Measurements from ENCODE around the gene SYCN.

The SYCN gene

DNA sequence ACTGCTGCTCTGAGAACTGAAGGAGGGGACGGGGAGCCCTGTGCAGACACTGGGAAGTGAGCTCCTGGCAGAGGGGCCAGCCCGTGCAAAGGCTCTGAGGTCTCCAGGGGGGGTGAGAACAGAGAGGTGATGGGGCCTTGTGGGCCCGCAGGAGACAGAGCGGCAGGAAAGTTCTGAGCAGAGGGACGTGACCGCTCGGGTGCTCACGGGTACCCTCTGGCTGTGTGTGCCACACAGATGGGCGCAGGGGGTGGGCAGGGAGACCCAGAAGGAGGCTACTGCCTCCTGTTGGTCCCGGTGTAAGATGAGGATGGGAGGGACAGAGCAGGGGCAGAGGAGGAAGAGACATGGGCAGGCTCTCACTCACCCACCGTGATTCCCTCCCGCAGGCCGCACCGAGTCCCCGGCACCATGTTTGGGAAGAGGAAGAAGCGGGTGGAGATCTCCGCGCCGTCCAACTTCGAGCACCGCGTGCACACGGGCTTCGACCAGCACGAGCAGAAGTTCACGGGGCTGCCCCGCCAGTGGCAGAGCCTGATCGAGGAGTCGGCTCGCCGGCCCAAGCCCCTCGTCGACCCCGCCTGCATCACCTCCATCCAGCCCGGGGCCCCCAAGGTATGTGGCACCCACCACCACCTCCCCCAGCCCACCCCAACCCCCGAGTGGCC, 34.8 kb downstream of the SYCN start:
- no peak for DNase-seq

DNA sequence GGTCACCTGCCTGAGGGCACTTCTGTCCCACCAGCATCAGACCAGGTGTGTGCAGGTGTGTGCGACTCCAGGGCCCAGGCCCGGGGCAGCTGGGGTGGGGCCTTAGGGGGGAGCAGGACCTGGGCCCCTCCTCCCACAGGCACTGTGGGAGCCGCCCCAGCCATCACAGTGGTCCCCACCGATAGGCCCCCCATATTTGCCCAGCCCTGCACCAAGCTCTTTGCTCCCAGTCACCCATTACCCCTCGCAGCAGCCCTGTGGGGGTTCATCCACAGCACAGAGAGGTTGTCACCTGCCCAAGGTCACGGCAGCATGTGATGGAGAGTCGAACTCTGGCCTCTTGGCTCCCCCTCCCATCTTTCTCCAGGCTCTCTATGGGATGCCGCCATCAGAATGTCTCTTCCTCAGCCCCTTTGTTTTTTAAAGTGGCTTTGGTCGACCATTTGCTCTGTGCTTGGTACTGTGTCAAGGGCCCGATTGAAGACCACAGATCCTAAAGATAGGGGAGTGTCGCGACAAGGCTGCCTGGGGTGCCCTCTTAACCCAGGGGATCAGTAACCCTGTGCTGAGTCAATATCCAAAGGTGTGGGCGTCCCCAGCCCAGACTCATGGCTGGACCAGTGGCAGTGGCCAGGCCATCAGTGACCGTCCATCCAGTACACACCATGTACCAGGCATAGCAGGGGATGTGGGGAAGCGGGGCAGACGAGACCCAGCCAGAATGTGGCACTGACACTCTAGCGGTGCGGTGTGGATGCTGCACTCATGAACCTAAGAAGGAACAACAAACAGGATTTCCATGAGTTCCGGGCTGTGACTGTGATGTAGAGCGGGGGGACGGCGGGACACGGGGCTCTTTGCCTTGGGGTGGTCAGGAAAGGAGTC, 35.6 kb downstream of the SYCN start:
- DNase-seq, result no peak

DNA sequence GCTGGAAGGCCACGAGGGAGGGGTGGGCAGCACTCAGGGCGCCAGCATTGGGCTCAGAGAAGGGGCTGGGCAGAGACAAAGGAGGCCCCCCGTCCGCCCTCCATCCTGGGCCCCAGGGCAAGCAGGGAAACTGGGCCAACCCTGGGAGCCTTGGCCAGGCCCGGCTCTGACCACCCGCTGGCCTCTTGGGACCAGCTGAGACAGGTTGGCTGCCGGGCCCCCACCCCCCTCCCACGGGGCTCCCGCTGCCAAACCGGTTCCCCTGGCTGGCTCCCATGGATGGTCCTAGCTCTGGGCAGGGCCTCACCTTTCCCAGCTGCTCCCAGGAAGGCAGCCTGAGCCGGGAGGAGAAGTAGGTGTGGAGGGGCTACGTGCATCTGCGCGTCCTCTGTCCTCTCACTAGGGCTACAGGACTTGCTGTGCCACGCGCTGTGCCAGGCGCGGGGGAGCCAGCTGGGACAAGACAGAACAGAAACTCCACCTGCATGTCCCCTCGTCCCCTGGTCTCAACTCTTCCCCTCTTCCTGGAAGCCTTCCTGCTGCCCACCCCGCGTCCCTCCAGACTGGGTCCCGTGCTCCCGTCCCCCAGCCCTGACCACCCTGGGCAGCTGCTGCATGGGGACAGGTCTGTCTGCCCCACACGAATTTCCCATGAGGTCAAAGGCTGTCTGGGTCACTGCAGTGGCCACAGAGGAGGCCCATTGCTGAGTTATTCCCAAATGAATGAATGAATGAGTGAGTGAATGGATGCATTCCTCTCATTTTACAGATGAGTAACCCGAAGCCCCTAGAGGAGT, 36.4 kb downstream of the SYCN start:
- no peak for DNase-seq

DNA sequence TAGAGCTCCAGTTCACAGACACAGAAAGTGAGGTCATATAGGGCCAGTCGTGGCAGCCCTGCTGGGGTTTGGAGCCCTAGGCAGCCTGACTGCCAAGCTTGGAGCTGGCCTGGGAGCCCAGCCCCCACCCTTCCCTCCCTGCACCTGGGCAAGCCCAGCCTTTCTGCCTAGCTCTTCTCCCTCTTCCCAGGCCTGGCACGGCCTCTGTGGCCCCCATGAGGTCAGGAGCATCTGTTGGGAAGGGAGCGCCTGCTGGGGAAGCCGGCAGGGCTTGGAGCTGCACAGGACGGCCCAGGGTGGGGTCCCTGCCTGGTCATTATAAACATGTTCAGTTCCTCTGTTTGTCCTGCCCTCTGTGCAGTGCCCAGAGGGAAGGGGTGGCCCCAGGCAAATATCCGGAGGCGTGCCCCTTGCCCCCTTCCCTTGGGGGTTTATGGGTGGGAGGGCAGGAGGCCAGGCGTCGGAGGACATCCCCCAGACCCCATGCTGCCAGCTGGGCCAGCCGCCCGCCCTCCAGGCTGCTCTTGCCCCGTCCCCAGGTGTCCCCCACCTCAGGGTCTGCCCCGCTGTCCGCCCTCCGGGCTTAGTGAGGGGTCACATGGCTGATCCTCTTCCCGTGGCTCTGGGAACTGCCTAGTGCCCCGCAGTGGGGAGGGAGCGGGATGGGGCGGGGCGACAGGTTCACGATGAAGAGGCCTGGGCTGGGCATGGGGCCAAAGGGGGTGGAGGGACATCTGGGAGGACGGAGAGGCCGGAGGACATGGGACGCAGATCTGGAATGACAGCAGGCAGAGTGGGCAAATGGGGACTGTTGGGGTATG, 37.3 kb downstream of the SYCN start:
- no peak for DNase-seq

DNA sequence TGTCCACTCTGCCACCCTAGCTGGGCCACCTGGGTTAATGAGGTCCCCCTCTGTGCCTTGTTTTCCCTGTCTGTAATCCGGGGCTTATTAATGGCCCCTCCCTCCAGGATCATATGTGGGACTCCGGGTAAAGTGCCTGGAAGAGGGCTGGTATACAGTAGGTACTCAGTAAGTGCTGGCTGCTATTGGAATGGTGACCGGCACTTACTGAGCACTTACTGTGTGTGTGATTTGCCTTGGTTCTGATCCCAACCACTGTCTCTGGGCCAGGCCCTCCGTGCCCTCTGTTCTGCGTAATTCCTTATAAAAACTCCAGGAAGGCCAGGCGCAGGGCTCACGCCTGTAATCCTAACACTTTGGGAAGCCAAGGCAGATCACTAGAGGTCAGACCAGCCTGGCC, 38.2 kb downstream of the SYCN start:
- no peak for DNase-seq

DNA sequence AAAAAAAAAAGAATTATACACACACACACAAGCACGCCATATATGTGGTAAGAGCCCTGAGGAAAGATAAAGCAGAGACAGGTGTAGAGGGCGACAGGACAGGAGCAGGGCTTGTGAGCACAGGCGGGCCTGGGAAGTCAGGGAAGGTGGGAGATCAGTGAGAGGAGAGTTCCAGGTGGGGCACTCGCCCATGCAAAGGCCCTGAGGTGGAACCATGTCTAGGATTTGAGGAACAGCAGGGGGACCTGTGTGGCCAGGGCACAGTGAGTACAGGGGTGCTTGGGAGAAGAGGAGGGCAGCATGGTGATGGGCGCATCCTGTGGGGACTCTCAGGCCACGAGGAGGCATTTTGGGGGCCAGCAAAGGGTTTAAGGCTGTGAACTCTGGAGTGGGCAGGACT, 39.8 kb downstream of the SYCN start:
- DNase-seq, result no peak

DNA sequence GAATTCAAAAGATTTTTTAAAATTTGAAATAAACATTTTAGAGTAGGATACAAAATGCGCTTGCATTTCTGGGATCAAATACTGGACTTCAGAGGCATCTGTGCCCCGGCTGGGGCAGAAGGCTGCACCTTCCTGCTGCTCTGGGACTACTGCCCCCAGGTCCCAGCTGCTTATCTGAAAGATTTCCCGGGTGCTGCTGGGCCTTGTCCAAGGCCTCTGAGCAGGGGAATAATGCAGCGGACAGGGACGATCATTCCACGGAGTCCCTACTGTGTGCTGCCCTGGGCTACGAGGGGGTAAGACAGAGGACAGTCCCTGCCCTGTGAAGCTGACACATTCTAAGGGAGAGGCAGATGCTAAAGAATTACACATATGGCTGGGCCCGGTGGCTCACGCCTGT, 40.4 kb downstream of the SYCN start:
- no peak for DNase-seq

DNA sequence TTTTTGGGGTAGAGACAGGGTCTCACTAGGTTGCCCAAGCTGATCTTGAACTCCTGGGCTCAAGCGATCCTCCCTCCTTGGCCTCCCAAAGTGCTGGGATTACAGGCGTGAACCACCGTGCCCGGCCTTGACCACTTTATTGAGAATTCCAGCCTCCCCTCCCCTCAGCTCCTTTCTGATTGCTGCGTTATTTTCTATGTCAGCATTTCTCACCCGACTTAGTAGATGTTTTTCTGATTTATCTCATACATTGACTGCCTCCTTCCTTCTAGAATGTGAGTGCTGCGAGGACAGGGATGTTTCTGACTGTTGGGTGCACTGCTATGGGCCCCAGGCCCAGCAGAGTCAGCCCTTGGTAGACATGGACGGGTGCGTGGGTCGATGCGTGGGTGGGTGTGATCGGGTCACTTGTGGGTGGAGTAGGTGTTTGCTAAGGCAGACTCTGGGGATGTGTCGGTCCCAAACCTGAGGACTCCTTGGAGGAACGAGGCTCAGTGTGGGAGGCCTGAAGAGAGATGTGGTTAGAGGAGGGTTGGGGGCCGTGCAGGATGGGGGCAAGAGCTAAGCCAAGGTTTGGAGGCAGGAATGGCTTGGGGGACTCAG, 41.5 kb downstream of the SYCN start:
- DNase-seq, result no peak

DNA sequence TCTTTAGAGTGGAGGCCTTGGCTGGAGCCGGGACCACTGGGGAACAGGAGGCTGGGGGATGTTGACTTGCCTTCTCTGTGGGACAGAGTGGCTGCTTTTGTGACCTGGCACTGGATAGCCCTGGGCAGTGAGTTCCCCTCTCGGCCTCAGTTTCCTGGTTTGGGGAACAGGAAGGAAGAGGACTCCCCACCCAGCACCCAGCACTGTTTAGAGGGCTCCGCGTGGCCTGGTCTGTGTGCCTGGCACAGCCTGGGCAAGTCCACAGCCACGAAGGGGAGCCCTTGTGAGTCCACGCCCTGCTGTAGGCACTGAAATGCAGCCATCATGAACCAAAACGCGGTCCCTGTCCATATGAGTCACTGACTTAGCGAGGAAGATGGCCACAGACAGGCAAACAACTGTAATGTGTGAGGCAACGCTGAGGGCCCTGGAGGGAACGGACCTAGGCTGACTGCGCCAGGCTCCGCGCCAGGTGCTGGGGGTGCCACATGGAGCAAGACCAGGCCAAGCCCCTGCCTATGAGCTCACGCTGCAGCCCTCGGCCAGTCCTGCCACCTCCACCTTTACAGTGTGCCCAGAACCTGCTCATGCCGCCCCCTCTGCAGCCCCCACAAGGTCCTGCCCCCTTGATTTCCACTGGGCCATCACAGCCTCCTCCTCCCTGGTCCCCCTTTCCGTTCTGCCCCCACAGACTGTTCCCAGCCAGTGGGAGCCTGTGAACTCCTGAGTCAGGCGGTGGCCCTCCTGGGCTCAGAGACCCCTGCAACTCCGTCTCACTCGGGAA, 43.0 kb downstream of the SYCN start:
- DNase-seq, result no peak

DNA sequence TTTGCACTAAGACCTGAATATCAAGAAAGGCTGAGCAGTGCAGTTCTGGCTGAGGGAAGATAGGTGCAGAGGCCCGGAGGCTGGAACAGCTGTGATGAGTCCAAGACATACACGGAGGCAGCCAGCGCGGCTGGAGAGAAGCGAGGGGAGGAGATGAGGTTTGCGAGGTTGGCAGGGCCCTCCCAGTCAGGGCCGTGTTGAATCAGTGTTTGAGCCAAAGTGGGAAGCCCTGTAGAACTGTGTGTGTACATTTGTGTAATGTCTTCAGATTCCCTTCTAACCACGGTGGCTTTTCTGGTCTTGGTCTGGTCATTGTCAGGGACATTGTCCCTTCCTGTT, 43.6 kb downstream of the SYCN start:
- no peak for DNase-seq

DNA sequence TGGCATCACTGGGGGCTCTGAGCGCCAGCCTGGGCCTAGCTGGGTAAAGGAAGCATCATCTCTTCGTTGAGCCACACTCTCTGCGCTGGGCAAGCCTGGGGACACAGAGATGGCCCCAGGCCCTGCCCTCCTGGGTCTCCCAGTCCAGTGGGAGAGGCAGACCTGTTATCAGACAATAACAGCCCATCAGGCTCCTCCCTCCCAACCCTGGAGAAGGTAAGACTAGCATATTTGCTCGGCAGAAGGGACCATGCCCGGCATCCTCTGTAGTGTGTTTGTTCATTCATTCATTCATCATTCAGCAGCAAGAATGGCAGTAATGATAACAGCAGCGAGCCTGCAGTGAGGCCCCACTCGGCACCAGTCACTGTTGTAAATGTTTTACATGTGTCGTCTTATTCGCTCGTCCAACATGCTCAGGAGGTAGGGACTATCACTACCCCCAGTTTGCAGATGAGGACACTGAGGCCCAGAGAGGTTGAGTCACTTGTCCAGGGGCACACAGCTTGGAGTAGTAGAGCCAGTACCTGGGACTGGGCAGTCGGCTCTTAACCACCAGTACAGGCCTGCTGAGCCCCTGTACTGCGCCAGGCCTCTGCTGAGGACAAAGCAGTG, 45.3 kb downstream of the SYCN start:
- DNase-seq, result no peak

DNA sequence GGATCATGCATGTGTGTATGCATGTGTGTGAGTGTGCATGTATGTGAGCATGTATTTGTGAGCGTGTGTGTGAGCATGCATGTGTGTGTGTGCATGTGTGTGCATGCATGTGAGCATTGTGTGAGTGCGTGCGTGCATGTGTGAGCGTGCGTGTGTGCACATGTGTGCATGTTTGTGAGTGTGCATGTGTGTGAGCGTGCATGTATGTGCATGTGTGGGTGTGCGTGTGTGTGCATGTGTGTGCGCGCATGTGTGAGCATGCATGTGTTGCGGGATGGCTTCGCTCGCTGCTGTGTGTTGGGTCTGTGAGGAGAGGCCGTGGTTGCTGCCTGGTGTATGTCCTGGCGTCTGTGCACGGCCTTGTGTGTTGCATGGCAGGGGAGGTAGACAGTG, 46.1 kb downstream of the SYCN start:
- DNase-seq, result no peak

DNA sequence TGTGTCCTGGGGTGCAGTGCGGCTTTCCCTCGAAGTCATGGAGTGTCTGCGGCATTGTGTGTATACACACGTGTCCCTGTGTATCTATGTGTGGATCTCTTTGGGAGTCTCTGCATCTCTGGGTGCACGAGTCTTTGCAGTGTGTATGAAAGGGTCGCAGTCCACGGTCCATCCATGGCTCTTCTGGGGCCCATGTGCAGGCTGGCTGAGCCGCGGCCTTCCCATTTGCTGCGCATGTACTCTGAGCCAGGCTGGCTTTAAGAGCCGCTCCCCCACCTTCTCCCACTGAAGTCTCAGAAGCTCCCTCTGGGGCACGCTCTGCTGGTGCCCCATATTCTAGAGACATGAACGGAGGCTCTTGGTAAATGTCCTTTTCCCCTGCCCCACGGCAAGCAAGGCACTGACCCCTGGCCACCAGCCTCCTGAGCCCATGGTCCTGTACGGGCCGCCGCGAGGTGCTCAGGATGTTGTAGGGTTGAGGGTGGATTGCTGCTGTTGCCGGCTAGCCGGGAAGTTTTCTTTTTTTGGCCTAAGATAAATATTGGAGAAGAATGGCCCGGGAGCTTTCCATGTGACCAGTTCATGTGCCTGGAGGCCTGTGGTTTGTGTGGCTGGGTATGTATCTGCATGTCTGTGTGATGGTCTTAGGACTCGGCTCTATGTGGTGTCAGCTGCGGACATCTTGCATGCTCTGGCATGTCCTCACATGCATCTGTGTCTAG, 46.6 kb downstream of the SYCN start:
- no peak for DNase-seq

DNA sequence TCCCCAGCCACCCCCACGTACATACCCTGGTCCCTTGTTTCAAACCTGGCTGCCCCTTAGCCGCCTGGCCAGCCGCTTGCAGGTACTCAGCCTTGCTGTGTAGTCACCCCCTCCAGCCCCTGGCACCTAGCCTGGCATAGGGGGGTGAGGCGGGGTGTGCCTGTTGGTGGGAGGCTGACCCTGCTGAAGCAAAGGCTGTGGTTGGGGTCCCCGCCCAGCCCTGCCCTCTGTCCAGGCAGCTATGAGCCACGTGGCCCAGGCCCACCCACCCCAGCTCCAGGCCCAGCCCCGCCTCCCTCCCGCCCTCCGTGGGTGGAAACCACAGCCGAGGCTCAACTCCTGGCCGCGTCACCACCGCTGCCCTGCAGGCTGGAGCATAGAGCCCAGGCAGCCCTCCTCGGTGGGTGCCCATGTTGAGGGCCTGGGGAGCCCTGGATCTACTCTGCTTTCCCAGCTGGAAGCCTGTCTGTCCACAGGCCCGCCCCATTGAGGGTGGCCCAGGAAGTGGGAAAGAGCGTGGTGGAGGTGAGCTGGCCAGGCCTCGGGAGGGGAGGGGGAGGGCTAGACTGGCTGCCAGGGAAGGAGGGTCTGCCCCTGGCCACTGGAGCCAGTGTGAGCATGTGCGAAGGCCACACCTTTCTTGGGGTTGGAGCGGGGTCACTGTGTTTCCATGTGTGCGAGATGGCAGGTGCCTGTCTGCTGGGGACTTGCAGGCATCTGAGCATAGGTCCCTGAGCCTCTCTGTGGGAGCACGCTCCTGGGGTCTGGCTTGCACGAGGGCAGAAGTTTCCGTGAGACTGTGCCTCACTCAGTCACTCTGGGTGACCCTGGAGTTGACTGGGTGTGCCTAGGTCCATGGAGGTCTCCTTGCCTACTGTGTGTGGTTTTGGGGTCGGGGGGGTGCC, 47.5 kb downstream of the SYCN start:
- DNase-seq, result no peak

DNA sequence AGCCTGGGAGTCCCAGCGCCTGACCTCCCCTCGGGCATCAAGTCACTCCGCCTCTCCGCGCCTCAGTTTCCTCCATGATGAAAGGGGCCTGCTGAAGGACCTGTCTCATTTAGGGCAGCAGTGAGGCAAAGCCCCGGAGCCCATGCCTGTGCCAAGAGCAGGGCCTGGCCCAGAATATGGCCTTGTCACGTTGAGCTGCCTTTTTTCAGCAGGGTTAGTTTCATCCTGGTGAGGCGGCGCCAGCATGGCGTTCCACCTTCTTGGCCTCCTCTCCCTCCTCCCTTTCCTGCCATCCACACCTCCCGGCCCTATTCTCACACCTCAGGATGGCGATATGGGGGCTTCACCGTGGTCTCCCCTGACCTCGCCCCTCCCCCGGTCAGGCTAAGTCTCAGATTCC, 48.3 kb downstream of the SYCN start:
- no peak for DNase-seq

DNA sequence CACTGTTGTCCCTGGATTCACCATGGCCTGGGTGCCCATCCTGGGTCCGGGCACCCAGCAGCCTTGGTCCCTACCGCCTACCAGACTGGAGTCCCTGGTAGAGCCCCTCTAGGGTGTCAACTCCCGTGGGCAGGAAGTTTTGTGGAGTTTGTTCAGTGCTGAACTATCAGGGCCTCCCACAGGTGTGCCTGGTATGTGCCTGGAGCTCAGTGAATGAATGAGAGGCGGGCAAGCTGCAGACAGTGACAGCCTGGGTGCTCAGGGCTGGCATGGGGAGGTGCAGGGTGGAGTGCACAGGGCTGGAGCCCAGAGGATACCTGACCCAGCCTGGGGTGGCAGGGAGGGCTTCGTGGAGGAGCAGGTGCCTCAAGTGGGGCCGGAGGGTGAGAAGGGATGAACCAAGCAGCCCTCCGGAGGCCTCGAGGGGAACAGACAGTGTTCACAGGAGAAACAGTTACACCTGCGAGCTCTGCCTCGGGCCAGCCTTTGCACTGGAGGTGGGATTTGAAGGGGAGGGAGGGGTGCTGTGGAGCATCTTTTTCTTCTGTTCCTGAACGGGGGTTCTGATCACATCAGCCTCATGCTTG, 48.9 kb downstream of the SYCN start:
- no peak for DNase-seq

DNA sequence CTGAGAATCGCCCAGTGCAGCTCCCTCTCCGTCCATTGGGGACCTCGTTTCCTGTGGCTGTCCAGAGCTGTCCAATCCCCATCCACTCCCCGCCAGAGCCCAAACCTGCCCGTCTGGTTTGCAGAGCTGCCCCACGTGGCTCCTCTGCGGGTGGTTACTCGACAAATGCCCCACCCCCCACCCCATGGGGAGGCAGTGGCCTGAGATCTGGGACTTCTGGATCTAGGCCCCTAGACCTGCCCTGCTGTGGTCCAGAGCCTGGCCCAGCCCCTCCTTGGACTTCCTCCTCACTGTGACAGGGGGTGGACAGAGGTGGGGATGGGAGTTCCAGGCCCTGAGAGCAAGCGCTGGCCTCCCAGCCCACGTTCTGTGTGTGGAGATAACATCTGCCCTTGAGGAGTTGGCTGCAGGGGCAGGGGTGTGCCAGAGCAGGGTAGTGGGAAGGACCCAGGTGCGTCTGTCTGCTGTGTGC, 49.4 kb downstream of the SYCN start:
- no peak for DNase-seq

DNA sequence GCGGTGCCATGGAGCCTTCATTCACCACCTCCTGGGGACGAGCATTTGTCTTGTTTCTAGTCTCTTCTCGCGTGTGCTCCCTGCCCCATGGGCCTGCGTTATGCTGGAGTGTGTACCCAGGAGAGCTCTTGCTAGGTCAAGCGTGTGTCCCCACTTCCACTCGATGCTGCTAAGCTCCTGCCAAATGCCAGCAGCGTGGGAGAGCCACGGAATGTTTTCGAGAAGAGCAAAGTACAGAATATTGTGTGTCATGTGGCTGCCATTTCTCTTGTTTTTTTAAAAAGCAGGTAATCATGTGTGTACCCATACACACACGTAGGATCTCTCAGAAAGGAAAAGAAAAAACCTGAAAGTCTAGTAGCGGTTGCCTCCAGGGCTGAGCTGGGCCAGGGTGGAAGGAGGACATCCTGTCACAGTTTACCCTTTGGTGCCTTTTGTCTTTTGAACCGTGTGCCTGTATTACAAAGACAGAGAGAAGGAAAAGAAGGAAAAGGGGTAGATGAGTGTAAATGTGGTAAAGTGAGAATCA, 49.9 kb downstream of the SYCN start:
- DNase-seq, result no peak

Measured in bone marrow (tissue), 2 donors.